Sigmoid colon (tissue), 7 donors: ENCODE measurements around the gene GARNL3. TPM values are rescaled to one million over a fixed set of nuclear protein-coding genes. Genes with fewer than 3 reads are reported as not detected.

ENCODE experiments used
- DNase-seq: peaks from one replicate; pipeline ENCODE4 v3.0.0-alpha.2; 2019
- H3K27ac ChIP-seq, 4 donors: fragments of 200-600 bp; sonication (generic); one replicate each; pipeline ENCODE4 v1.5.1; 2016 to 2019; ENCODE audit warnings: mild to moderate bottlenecking in 1 of 4
- H3K27me3 ChIP-seq, 3 donors: fragments of 200-600 bp; sonication (generic); one replicate each; pipeline ENCODE4 v1.5.1; 2019; ENCODE audit warnings: mild to moderate bottlenecking in 1 of 3
- H3K36me3 ChIP-seq, 4 donors: fragments of 200-600 bp; sonication (generic); one replicate each; pipeline ENCODE4 v1.5.1; 2016 to 2019
- H3K4me1 ChIP-seq, 4 donors: fragments of 200-600 bp; sonication (generic); one replicate each; pipeline ENCODE4 v1.5.1; 2017 to 2019
- H3K4me3 ChIP-seq, 4 donors: fragments of 200-600 bp; sonication (generic); one replicate each; pipeline ENCODE4 v1.5.1; 2017 to 2019; ENCODE audit warnings: mild to moderate bottlenecking in 2 of 4, moderate library complexity in 1 of 4
- H3K9me3 ChIP-seq, 4 donors: fragments of 200-600 bp in 3 of 4; sonication (generic) in 3 of 4; one replicate each; pipeline versions ENCODE4 v1.5.1 to v1.6.1; 2013 to 2019
- CTCF ChIP-seq, 4 experiments: fragments of 450-650 bp in 3 of 4; fragments of 200-600 bp in 1 of 4; IDR thresholded peaks; one replicate each; pipeline ENCODE4 v1.5.1; 2016 to 2019; ENCODE audit warnings: antibody characterized with exemption in 4 of 4, mild to moderate bottlenecking in 3 of 4, moderate library complexity in 2 of 4
- EP300 ChIP-seq, 4 donors: sonication (generic); formaldehyde crosslinking; IDR thresholded peaks; one replicate each; pipeline ENCODE4 v1.6.1; 2017; ENCODE audit warnings: antibody characterized with exemption in 4 of 4
- POLR2A ChIP-seq, 2 donors: fragments of 450-650 bp; IDR thresholded peaks; one replicate each; pipeline ENCODE4 v1.6.1; 2016; ENCODE audit warnings: antibody characterized with exemption in 2 of 2, mild to moderate bottlenecking in 2 of 2, moderate library complexity in 2 of 2
- POLR2AphosphoS5 ChIP-seq, 4 donors: sonication (generic); formaldehyde crosslinking; IDR thresholded peaks; one replicate each; pipeline ENCODE4 v1.6.1; 2017; ENCODE audit warnings: antibody characterized with exemption in 4 of 4
- WGBS, 2 donors: extraction: QIAGEN DNeasy Blood & Tissue Kit; methylation state at CpG; one replicate each; pipeline ENCODE4 v1.1.7; 2013; 5-methylcytosine and 5-hydroxymethylcytosine counted together
- intact Hi-C: fragments of 100-400 bp; cut with DNase I; formaldehyde crosslinking; loops from one replicate; pipeline ENCODE4 v1.15.1; 2023
- polyA plus RNA-seq, 3 donors: library from polyadenylated mRNA; stranded (reverse); fragments of 200-250 nt; gene quantifications; one replicate each; pipeline ENCODE4 v1.2.3, GENCODE V29; 2013
- total RNA-seq, 4 donors: library from RNA; depleted of rRNA; stranded (reverse); fragments of >200 nt; gene quantifications; one replicate each; pipeline ENCODE4 v1.1.0, GENCODE V29; 2016
- donor health status: healthy with polysubstance abuse.
- donor health status: Bipolar disorder and iron deficiency.
- donor health status: healthy.

GARNL3 gene
- total and polyA plus RNA-seq, 7 donors = 0.92 to 28.0 (median 10.2) TPM

- Histone ChIP-seq H3K27ac (peak overlapping the region; percentile 80 to 85 (median 82)), H3K4me3 (peak overlapping the region; percentile 36 to 84 (median 68)), H3K9me3 (no peaks in the 10 kb centered on the region), H3K27me3 (no peaks in the 10 kb centered on the region), H3K4me1 (peaks cover 0 to 23% (median 20%) of the 10 kb centered on the region in 4 donors), H3K36me3 (no peaks in the 10 kb centered on the region)
- WGBS, 2 donors = 27 to 38% methylated on average over 8 of the region's 8 CpGs
- intact Hi-C loops = loop anchor here (2.0 kb wide), 1 partner anchor 173 kb away; the partner anchor contains the start of gene SLC2A8
- TF ChIP-seq CTCF (IDR thresholded peaks at IDR 0.05) (no peak), POLR2AphosphoS5 (IDR thresholded peaks at IDR 0.05) (no peak), POLR2A (IDR thresholded peaks at IDR 0.05) (no peak), EP300 (IDR thresholded peaks at IDR 0.05) (no peak)
- DNase-seq = no peak
These were observed 40.8 kb upstream of the GARNL3 start for GRCh38 chr9:127223810-127224177.

DNA sequence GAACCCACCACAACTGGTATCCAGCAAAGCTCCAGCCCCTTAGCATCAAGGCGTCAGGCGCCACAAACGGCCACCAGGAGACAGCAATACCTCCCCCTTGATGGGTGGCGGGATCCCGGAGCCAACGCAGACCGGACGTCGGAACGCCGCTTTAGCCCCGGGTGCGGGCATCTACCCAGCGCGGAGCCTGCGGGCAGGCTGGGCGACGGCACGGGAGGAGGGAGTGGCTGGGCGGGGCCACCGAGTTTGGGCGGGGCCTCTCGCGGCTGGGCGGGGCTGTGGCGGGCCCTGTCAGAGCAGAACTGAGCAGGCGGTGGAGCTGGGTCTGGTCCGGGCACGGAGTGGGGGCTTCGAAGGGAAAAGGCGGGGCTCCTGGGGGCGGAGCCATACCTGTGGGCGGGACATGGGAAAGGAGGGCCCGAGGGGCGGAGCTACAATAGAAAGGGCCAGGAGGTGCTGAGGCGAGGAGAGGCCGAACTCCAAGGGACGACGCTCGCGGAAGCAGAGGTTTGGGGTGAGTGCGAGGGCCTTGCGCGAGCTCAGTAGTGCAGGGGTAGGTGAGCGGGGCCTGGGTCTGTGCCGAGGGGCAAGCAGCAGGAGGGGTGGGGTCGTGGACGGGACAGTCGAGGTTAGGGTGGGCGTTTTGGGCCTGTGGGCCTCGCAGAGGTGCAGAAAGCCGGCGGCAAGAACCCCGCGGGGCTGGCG, 40.2 kb upstream of the GARNL3 start:
- TF ChIP-seq CTCF (IDR thresholded peaks at IDR 0.05) (peak in 2 of 4 experiments; percentile 18 to 32), POLR2AphosphoS5 (IDR thresholded peaks at IDR 0.05) (peak; percentile 6 to 59 (median 30)), EP300 (IDR thresholded peaks at IDR 0.05) (no peak), POLR2A (IDR thresholded peaks at IDR 0.05) (no peak)

GRCh38 chr9:127224883-127225739, 39.5 kb upstream of the GARNL3 start:
- intact Hi-C loops = loop anchor here (2.0 to 5.0 kb wide), 2 partner anchors 172 to 227 kb away; partner anchors contain the start of genes LRSAM1, RPL12 and SLC2A8
- peak; percentile 99 for DNase-seq
- Histone ChIP-seq H3K27me3 (no peaks in the 10 kb centered on the region), H3K4me1 (peaks cover 0 to 23% (median 20%) of the 10 kb centered on the region in 4 donors), H3K36me3 (no peaks in the 10 kb centered on the region), H3K9me3 (no peaks in the 10 kb centered on the region), H3K4me3 (peak overlapping the region; percentile 53 to 84 (median 68)), H3K27ac (peak overlapping the region; percentile 80 to 85 (median 82))
- 1% methylated on average over 106 of the region's 106 CpGs for WGBS, 2 donors
- TF ChIP-seq EP300 (IDR thresholded peaks at IDR 0.05) (no peak), CTCF (IDR thresholded peaks at IDR 0.05) (no peak), POLR2AphosphoS5 (IDR thresholded peaks at IDR 0.05) (no peak), POLR2A (IDR thresholded peaks at IDR 0.05) (no peak)

More for the DNA sequence above, 40.2 kb upstream of the GARNL3 start:
- intact Hi-C loops = loop anchor here (2.0 kb wide), 1 partner anchor 172 kb away; the partner anchor contains the start of gene SLC2A8
- Histone ChIP-seq H3K4me1 (peaks cover 0 to 23% (median 20%) of the 10 kb centered on the region in 4 donors), H3K27ac (peak overlapping the region; percentile 80 to 85 (median 82)), H3K36me3 (no peaks in the 10 kb centered on the region), H3K4me3 (peak overlapping the region; percentile 36 to 84 (median 68)), H3K9me3 (no peaks in the 10 kb centered on the region), H3K27me3 (no peaks in the 10 kb centered on the region)
- 1% methylated on average over 56 of the region's 56 CpGs for WGBS, 2 donors
- DNase-seq = peak; percentile 97

GRCh38 chr9:127225801-127226625, 38.6 kb upstream of the GARNL3 start:
- no peaks in the 10 kb centered on the region for H3K27me3 ChIP-seq
- peak overlapping the region in 2 of 4 donors; percentile 31 to 80 for H3K27ac ChIP-seq
- no peaks in the 10 kb centered on the region for H3K36me3 ChIP-seq
- 29 to 30% methylated on average over 42 of the region's 42 CpGs for WGBS, 2 donors
- H3K4me3 ChIP-seq = peak overlapping the region; percentile 53 to 84 (median 68)
- H3K4me1 ChIP-seq = peaks cover 0 to 23% (median 20%) of the 10 kb centered on the region in 4 donors
- H3K9me3 ChIP-seq = no peaks in the 10 kb centered on the region
- DNase-seq = no peak
- TF ChIP-seq POLR2AphosphoS5 (IDR thresholded peaks at IDR 0.05) (no peak), CTCF (IDR thresholded peaks at IDR 0.05) (no peak), POLR2A (IDR thresholded peaks at IDR 0.05) (no peak), EP300 (IDR thresholded peaks at IDR 0.05) (no peak)
- intact Hi-C loops = loop anchor here (2.0 to 5.0 kb wide), 2 partner anchors 171 to 226 kb away; partner anchors contain the start of genes LRSAM1, RPL12 and SLC2A8
